NCI-H2196 treated with DMSO at 0.1 percent for 48 hours (cell line): ENCODE data around the gene FMNL2.

Source experiments
- DNase-seq: peaks from one replicate; lab custom pipeline; 2025; ENCODE audit not compliant: unreplicated experiment; lab: John Stamatoyannopoulos, UW

Gene FMNL2

GRCh38 chr2:152572031-152572430 lies 237.1 kb downstream of the FMNL2 start:
- no peak for DNase-seq

- no peak for DNase-seq
Measured at GRCh38 chr2:152573168-152573567, 238.2 kb downstream of the FMNL2 start.

DNA sequence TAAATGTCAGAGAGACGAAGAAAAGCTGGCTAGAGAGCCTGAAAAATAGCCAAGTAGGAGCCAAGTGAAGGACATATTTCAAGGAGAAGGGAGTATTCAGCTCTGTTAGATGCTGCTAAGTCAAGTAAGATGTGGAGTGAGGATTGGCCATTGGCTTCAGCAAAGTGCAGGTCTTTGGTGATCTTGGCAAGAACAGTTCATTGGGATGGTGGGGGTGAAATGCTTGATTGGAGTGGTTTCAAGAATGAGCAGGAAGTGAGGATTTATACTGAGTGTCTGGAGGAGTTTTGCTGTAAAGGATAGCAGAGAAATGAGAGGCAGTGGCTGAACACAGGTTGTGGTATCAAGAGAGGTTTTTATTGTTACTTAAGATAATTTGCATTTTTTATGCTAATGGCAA lies 242.6 kb downstream of the FMNL2 start:
- no peak for DNase-seq

DNA sequence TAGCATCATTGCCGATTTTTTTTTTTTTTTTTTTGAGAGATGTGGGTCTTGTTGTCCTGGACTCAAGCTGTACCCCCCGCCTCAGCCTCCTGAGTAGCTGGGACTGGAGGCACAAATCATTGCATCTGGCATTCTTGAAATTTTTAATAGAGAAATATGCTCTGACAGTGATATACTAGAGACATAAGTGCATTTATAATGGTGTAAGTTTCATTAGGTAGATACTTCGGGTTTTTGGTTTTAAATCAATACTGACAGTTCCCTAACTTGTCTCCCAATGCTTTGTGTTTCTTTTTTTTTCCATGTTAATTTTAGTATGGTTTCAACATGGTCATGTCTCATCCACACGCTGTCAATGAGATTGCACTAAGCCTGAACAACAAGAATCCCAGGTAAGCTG lies 243.6 kb downstream of the FMNL2 start:
- no peak for DNase-seq

GRCh38 chr2:152580714-152581113 lies 245.7 kb downstream of the FMNL2 start:
- no peak for DNase-seq

DNA sequence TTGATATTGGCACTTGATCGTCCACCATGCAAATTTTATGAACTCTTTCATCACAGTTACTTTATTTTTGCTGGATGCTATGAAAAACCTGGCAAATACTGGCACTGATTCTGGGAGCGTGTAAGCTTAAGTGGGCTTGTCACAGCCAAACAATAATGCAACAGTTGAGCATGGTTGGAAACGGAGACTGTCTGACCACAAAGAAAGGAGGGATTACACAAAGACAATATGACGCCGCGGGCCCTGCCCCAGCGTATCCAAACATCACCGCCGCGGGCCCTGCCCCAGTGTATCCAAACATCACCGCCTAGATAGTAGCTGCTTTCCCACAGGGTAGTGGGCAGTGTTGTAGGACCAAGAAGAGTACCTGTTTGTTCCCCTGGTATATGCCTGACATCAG lies 246.4 kb downstream of the FMNL2 start:
- no peak for DNase-seq

GRCh38 chr2:152582081-152582480 lies 247.1 kb downstream of the FMNL2 start:
- no peak for DNase-seq

DNA sequence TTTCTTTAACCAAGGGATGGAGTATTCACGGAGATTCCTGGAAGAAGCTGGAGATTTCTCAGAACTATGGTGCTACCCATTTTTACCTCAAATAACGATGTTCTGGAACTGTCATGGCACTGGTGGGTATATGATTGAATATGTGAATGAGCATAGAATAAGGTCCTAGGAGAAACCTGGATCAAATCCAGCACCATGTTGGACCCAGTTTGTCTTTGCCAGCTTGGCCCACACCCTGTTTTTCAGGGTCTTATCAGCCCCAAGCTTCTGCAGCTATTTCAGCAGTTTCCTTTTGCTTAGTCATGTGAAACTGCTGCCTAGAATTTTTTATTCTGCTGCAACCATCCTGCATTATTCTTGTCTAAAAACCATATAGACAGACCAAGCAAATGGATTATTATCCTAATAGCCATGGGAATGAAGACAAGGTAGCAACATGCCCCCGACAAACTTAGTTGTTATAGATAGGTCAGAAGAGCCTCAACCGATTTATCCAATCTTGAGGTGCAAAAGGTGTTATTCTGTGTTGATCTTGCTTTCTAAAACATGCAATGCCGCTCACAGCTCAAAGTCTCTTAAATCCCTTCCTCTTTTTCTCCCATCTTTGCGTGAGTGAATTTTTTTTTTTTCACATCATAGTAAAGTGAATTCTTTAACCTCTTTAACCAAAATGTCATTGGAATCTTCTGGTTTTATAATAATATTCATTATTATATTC lies 248.7 kb downstream of the FMNL2 start:
- no peak for DNase-seq

GRCh38 chr2:152584301-152584700 lies 249.3 kb downstream of the FMNL2 start:
- no peak for DNase-seq

GRCh38 chr2:152585830-152586484 lies 251.0 kb downstream of the FMNL2 start:
- no peak for DNase-seq

GRCh38 chr2:152587187-152587947 lies 252.4 kb downstream of the FMNL2 start:
- DNase-seq: no peak

- no peak for DNase-seq
Measured at GRCh38 chr2:152588998-152589397, 254.0 kb downstream of the FMNL2 start.

DNA sequence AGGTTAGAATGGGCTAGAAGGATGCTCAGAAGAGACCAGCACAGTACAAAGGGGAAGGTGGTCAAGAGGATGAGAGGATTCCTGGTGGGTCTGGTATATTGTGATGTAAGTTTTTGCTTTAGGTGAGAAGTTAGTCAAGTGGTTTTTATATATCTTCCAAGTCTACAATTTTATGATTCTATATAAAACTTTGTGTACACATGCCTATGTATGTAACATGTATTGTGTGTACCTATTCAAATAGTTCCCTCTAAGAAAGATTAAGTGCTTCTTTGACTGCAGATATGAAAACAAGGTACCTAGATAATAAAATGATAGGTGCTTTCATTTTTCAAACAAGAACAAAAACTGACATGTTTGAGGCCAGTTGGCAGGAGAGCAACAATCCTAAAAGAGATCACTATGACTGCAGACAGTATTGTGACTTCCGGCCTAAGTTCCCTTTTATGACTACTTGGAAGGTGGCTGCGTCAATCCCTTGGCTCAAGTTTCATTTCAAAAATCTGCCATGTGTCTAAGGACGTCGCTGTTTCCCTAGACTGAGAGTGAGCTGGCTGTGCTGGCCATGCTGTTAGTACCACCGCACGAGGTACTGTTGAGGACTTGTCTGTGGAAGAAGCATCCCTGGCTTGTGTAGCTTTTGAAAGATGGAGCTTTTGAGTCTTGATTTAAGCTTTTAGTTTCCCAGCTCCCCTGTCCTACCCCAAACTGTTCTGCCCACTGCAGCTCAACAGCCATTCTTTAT lies 259.2 kb downstream of the FMNL2 start:
- DNase-seq: no peak

DNA sequence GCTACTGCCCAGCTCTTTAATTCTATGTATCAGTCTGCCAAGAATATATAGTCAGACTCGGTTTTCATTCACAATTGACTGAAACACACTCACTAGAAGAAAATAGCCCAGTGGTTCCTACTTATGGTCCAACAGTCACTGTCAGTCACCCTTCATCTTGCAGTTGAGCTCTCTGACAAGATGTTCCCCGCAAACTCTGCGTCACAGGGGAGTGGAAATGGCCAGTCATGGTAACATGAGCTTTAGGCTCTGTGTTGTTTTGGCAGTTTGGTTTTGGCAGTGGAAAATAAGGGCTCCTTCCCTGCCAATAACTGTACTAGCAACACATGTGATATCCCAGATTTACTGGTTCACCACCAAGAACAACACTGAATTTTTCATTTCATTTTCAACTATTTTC lies 259.8 kb downstream of the FMNL2 start:
- DNase-seq: no peak

GRCh38 chr2:152598975-152599759 lies 264.2 kb downstream of the FMNL2 start:
- DNase-seq: no peak

- DNase-seq: no peak
Measured at GRCh38 chr2:152600051-152600657, 265.2 kb downstream of the FMNL2 start.

DNA sequence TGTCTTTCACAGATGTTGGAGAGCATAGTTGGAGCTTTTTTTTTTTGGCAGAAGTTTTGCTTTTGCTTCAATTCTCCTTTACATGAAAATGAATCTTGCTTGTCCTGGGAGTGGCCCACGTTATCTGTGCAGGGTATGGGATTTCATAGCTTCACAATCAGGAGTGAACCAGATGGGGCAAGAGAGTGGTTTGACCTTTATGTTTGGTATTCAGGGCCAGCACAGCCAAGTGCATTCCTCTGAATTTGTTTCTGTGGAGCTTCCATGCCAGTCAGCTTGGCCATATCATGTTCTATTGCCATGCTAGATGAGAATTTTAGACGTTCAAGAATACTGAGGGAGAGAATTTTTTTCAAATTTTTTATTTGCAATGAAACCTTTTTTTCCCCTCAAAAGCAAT lies 265.7 kb downstream of the FMNL2 start:
- DNase-seq: no peak

GRCh38 chr2:152602750-152603149 lies 267.8 kb downstream of the FMNL2 start:
- no peak for DNase-seq

- DNase-seq: no peak
Measured at GRCh38 chr2:152603166-152603565, 268.2 kb downstream of the FMNL2 start.

GRCh38 chr2:152606081-152606480 lies 271.1 kb downstream of the FMNL2 start:
- no peak for DNase-seq
